RPMI8226 (cell line): Measurements from ENCODE around the gene SPTBN1.

ENCODE experiments used
- DNase-seq: peaks from one replicate; pipeline ENCODE4 v3.0.0-alpha.2; 2015

The SPTBN1 gene

GRCh38 chr2:54558188-54559005, 102.3 kb downstream of the SPTBN1 start:
- DNase-seq = peak; percentile 80

GRCh38 chr2:54559006-54559445, 102.9 kb downstream of the SPTBN1 start:
- DNase-seq = peak; percentile 18

DNA sequence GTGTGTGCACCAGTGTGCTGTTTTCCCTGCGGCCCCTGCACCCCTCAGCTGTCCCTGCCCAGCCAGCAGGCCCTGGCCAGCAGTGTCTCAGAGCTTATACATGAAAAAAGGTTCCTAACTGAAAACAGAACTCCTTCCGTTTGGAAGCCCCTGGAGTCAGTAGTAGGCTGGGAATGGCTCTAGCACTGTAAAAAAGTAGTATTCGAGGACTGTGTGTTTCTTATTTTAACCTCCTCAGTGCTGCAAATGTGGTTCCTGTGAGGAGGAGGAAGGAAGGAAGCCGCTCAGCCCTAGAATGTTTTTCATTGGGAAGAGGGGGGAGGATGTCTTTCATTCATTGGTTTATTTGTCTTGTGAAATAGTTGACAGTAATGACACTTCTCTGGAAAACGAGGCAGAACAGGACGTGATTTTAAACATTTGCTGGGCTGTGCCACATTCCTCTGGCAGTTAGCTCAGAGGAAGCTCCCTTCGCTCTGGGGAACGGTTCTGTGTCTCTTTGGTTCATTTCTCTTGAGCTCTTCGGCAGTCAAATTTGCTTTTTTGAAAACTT, 103.5 kb downstream of the SPTBN1 start:
- peak; percentile 28 for DNase-seq

- DNase-seq = peak; percentile 62
Measured at GRCh38 chr2:54560146-54560881, 104.2 kb downstream of the SPTBN1 start.

DNA sequence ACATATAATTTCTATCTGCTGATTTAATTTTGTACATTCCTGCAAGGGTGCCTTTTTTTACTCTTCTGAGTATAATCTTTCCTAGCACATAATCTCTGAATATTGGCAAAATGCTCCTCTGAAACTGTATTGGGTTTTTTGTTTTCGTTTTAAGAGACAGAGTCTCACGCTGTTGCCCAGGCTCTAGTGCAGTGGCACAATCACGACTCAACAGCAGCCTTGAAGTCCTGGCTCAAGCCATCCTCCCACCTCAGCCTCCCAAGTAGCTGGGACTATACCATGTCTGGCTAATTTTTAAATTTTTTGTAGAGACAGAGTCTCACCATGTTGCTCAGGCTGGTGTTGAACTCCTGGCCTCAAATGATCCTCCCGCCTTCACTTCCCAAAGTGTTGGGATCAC, 104.9 kb downstream of the SPTBN1 start:
- no peak for DNase-seq

- DNase-seq = no peak
Measured at GRCh38 chr2:54564439-54564838, 108.3 kb downstream of the SPTBN1 start.

DNA sequence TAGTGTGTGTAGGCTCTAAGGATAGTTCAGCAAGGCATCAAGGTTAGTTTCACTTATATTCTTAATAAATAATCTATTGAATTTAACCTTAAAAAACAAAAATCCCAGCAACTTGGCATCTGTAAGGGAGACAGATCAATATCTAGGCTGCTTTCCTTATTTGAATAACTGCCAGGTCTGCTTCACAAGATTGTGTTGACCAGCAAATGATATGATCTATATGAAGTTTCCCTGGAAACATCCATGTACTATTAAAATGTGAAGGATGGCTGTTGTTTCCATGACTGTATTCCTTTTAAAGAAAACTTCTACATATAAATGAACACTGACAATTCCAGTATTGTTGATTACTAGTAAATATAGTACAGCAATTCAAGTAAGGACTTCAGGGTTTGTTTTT, 109.4 kb downstream of the SPTBN1 start:
- no peak for DNase-seq

DNA sequence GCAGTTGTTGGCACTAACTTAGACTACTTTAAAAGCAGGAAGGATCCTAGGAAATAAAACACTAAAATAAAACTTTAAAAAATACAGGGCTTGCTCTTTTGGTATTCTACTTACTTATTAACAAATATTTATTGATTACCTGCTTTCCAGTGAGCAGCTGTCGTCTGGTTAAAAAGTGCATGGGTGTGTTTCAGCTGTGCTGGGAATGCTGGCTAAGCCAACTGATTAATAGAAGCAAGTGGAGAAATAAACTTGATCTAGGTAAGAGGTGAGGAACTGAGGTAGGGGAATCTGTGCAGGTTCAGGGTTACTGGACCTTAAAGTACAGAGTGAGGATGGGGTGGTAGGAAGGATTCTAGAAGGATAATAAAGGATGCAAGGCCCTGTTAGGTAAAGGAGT, 110.8 kb downstream of the SPTBN1 start:
- no peak for DNase-seq

GRCh38 chr2:54568876-54569321, 112.8 kb downstream of the SPTBN1 start:
- DNase-seq = peak; percentile 36

DNA sequence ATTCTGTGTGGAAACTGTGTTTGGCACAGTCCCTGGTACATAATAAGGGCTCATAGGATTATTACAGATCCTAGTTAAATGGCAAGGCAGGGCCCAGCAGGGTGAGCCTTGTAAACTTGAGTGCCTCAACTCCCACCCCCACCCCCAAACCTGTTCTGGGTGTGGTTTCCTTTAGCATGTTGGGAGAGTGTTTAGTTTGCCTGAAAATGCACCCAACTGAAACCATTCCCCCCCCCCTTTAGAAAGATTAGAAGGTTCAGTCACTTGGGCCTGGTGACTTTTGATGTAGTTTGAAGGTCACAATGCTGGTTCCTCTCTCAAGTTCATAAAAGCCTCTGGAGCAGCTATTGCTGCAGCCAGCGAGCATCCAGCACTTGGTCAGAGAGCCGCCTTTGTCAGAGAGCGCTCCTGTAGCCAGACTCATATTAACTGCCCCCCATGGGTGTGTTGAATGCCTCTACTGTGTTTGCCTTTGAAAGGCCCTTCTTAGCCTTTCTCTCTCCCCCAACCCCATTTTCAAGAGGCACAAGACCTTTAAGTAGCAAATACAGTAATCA, 113.7 kb downstream of the SPTBN1 start:
- peak; percentile 45 for DNase-seq

GRCh38 chr2:54570321-54570855, 114.3 kb downstream of the SPTBN1 start:
- no peak for DNase-seq

DNA sequence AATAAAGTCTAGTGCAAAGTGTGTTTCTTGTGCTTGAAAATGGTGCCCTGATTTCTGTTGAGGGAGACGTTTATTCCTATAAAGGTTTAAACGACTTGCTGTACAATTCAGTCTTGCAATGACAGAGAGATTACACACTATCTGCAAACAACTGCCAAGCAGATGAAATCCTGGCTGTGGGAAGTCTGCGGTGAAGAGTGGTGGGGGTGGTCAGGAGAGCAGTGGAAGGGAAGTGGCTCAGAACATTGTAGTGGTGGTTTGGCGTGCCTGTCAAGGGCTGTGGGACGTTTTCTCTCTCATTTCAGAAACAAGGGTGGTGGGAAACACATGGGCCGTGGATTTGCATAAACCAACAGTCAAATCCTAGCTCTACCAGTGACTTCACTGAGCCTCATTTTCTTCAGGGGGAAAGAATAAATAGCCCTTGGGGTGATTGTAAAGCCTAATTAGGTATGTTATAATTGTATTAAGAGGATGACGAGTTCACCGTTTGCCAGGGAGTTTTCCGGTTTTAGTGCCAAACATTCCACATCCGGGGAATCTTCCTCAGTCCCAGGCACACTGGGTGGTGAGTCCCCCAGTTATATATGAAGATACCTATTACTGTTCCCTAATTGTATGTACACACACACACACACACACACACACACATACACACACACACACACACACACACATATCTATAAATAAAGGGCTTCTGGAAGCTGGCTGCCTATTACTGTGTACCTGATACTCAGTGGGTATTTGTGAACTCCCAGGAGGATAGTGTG, 115.0 kb downstream of the SPTBN1 start:
- DNase-seq = peak; percentile 26

- DNase-seq = no peak
Measured at GRCh38 chr2:54572262-54572635, 116.1 kb downstream of the SPTBN1 start.

- no peak for DNase-seq
Measured at GRCh38 chr2:54572636-54573536, 116.8 kb downstream of the SPTBN1 start.

DNA sequence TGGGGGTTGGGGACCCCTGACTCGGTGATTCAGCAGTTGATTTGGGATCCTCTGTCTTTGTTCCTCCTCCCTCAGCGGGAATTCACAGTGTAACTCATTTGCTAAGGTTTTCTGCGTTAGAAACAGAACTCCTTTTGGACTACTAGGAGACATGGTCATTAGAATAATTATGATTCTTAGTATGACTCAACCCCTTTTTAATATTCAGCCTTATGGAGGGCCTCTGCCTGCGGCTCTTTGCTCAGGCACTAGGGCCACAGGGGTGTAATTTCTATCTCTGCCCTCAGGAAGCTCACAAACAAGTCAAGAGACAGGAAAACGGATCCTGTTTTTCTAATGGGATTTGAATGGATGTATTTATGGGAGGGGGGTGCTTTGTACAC, 117.4 kb downstream of the SPTBN1 start:
- DNase-seq = no peak

GRCh38 chr2:54574107-54574859, 118.2 kb downstream of the SPTBN1 start:
- DNase-seq = no peak

- DNase-seq = no peak
Measured at GRCh38 chr2:54574860-54575247, 118.7 kb downstream of the SPTBN1 start.

DNA sequence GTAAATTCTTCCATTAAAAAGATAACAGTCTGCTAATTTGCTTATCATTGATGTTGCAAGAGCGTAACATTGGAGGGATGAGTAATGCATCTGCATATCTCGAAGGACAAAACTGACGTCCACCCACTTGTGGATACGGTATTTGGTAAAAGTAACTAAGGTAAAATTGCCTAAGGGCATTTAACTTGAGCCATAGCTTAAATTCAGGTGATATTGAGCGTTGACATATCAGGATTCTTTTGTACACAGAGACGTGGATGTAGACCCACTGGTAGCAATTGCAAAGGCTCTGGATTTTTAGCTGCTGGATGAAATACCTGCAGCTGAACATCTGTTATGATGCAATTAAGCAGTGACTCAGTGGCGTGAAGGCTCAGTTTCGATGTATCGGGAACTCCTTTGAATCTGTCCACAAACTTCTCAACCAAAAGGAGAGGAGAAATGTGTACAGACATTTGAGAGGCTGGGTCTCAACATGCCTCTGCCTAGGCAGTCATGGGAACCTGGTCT, 119.3 kb downstream of the SPTBN1 start:
- no peak for DNase-seq

GRCh38 chr2:54577035-54577434, 120.9 kb downstream of the SPTBN1 start:
- DNase-seq = peak; percentile 88

- no peak for DNase-seq
Measured at GRCh38 chr2:54577944-54578647, 122.0 kb downstream of the SPTBN1 start.
